Upper lobe of right lung (tissue), 1 donor: ENCODE data around the gene ALK. TPM values are rescaled to one million over a fixed set of nuclear protein-coding genes. Genes with fewer than 3 reads are reported as not detected.

Source experiments
- ATAC-seq: fragments of 200-7000 bp; cut with Tn5 transposase; one replicate; pipeline ENCODE4 v1.9.1; 2020; ENCODE audit warnings: mild to moderate bottlenecking, moderate library complexity
- DNase-seq: peaks from one replicate; pipeline ENCODE4 v3.0.0-alpha.2; 2020
- H3K27ac ChIP-seq: fragments of 200-600 bp; one replicate; pipeline ENCODE4 v1.8.0; 2022
- H3K27me3 ChIP-seq: fragments of 200-600 bp; one replicate; pipeline ENCODE4 v1.8.0; 2022; ENCODE audit warnings: mild to moderate bottlenecking
- H3K36me3 ChIP-seq: fragments of 200-600 bp; one replicate; pipeline ENCODE4 v1.8.0; 2022
- H3K4me1 ChIP-seq: fragments of 200-600 bp; one replicate; pipeline ENCODE4 v1.8.0; 2022
- H3K4me3 ChIP-seq: fragments of 200-600 bp; one replicate; pipeline ENCODE4 v1.8.0; 2022; ENCODE audit warnings: mild to moderate bottlenecking
- H3K9me3 ChIP-seq: fragments of 200-600 bp; one replicate; pipeline ENCODE4 v1.8.0; 2022
- CTCF ChIP-seq: fragments of 200-600 bp; IDR thresholded peaks from one replicate; pipeline ENCODE4 v1.8.0; 2022; ENCODE audit warnings: antibody characterized with exemption
- intact Hi-C: fragments of 100-400 bp; cut with DNase I; formaldehyde crosslinking; loops from one replicate; pipeline ENCODE4 v1.11.0; 2022
- total RNA-seq: library from RNA; stranded (reverse); fragmentation: NEBNext Ultra II Directional; extraction: Animal tissue kit (Norgen Biotek cat#: 25700); gene quantifications from one replicate; pipeline ENCODE4 v1.2.1, GENCODE V29; 2021
- donor health status: DM: no; HTN: yes; CAD: no; lungs with severe emphysema.

Gene ALK
- total RNA-seq, 1 donor from 2014 or later, result not detected

GRCh38 chr2:29469516-29469915, 451.9 kb downstream of the ALK start:
- no peak for ATAC-seq
- no peak for DNase-seq

GRCh38 chr2:29463181-29463900, 458.0 kb downstream of the ALK start:
- no peak for DNase-seq
- intact Hi-C loops, result no loop called here
- Histone ChIP-seq H3K4me3 (no peak overlapping the region), H3K36me3 (no peaks in the 10 kb centered on the region), H3K4me1 (no peaks in the 10 kb centered on the region), H3K27me3 (no peaks in the 10 kb centered on the region), H3K9me3 (no peaks in the 10 kb centered on the region), H3K27ac (no peak overlapping the region)
- ATAC-seq, result peak; percentile 48
- TF ChIP-seq CTCF, result no peak

More at GRCh38 chr2:29469516-29469915, 451.9 kb downstream of the ALK start:
- H3K27ac ChIP-seq, result no peak overlapping the region
- H3K4me3 ChIP-seq, result no peak overlapping the region
- no peaks in the 10 kb centered on the region for H3K36me3 ChIP-seq
- H3K9me3 ChIP-seq, result peaks cover 9% of the 10 kb centered on the region
- TF ChIP-seq CTCF, result no peak
- H3K27me3 ChIP-seq, result no peaks in the 10 kb centered on the region
- intact Hi-C loops, result no loop called here
- no peaks in the 10 kb centered on the region for H3K4me1 ChIP-seq

- DNase-seq (no peak), ATAC-seq (no peak)
- H3K4me3 ChIP-seq, result no peak overlapping the region
- intact Hi-C loops, result no loop called here
- H3K36me3 ChIP-seq, result no peaks in the 10 kb centered on the region
- no peaks in the 10 kb centered on the region for H3K4me1 ChIP-seq
- H3K27me3 ChIP-seq, result no peaks in the 10 kb centered on the region
- TF ChIP-seq CTCF, result no peak
- no peak overlapping the region for H3K27ac ChIP-seq
- no peaks in the 10 kb centered on the region for H3K9me3 ChIP-seq
These were observed 459.1 kb downstream of the ALK start for GRCh38 chr2:29462293-29462692.

- TF ChIP-seq CTCF, result no peak
These were observed 461.2 kb downstream of the ALK start for GRCh38 chr2:29460190-29460589.

GRCh38 chr2:29459445-29460179, 461.8 kb downstream of the ALK start:
- DNase-seq (no peak), ATAC-seq (no peak)
- no peak overlapping the region for H3K4me3 ChIP-seq
- no peaks in the 10 kb centered on the region for H3K36me3 ChIP-seq
- TF ChIP-seq CTCF, result no peak
- H3K4me1 ChIP-seq, result no peaks in the 10 kb centered on the region
- intact Hi-C loops, result no loop called here
- no peaks in the 10 kb centered on the region for H3K27me3 ChIP-seq
- H3K9me3 ChIP-seq, result no peaks in the 10 kb centered on the region
- H3K27ac ChIP-seq, result no peak overlapping the region

More at GRCh38 chr2:29460190-29460589, 461.2 kb downstream of the ALK start:
- Histone ChIP-seq H3K27ac (no peak overlapping the region), H3K4me1 (no peaks in the 10 kb centered on the region), H3K9me3 (no peaks in the 10 kb centered on the region), H3K4me3 (no peak overlapping the region), H3K27me3 (no peaks in the 10 kb centered on the region), H3K36me3 (no peaks in the 10 kb centered on the region)
- no peak for ATAC-seq
- intact Hi-C loops, result no loop called here
- no peak for DNase-seq
